Muscle of arm (tissue), 12 donors: ENCODE data around the gene INPP1. TPM values are rescaled to one million over a fixed set of nuclear protein-coding genes. Genes with fewer than 3 reads are reported as not detected.

Experiments
- DNase-seq: peaks from one replicate; pipeline ENCODE4 v3.0.0-alpha.2; 2013
- polyA plus RNA-seq, 12 donors: library from polyadenylated mRNA; unstranded; fragments of 120-200 nt; gene quantifications; one replicate each; pipeline ENCODE4 v1.2.1, GENCODE V29; 2013; ENCODE audit not compliant: insufficient read length in 12 of 12

Gene INPP1
- polyA plus RNA-seq, 12 donors: 12.1 to 27.2 (median 20.0) TPM; not detected in 1

GRCh38 chr2:190407662-190408537 is 64.5 kb downstream of the INPP1 start, which contains the start of gene MFSD6:
MFSD6 (plus strand) TSS chr2:190408355; CDS start chr2:190436030, 27,675 bp downstream.
- DNase-seq: peak; percentile 23

- DNase-seq: peak; percentile 19
These were observed 65.3 kb downstream of the INPP1 start for GRCh38 chr2:190408538-190409271.

DNA sequence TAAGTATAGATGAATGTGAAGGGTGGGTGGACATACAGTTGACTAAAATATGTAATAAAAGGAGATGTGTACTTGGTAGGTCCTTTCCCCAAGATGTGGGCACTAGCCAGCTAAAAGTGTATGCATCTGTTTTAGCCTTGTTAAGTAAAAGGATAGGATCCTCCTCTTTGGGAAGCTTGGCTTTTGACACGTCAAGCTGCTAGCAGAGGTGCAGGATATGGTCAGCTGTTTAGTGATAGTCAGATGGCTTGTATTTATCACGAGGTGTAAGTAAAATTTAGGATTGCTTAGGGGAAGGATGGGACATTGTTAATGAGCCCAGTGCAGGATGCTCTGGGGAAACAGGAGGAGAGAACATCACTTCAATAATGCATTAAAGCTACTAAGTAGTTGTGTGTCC is 66.2 kb downstream of the INPP1 start:
- no peak for DNase-seq

GRCh38 chr2:190410166-190410565 is 66.8 kb downstream of the INPP1 start:
- no peak for DNase-seq

DNA sequence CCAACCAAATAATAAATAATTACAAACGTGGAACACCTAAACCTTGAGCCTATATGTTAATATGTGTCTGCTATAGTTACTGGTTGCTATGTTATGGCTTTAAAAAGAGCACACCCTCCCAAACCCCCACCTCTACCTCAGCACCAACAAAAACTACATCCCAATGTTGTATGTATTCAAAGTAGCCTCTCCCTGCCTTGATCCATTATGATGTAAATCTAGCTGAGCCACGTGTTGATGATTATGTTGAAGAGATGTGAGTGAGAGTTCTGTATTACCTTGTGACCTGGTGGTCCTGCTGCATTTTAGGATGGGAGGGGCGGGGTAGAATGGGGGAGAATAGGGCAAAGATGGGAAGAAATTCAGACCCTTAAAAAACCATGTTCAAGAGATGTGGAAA is 69.6 kb downstream of the INPP1 start:
- no peak for DNase-seq

DNA sequence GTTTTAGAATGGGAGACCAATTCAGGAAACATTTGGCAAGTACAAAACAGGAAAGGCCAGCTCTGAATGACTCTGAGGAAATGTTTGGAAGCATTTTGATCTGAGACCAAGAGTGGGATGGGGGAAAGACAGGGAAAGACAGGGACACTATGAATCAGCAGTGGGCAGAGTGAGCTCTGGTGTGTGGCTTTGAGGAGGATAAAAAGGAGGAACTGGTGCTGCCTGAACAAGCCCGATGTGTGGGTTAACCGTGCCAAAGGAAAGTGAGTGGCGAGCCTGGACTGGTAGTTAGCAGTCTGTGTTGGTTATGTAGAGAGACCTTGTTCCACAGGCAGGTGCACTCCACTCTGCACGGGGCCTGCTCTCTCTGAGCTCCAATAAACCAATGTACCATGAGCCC is 70.0 kb downstream of the INPP1 start:
- DNase-seq: no peak

- DNase-seq: no peak
These were observed 71.9 kb downstream of the INPP1 start for GRCh38 chr2:190415251-190415650.

GRCh38 chr2:190415794-190416775 is 72.7 kb downstream of the INPP1 start:
- no peak for DNase-seq

GRCh38 chr2:190417045-190417842 is 73.9 kb downstream of the INPP1 start:
- DNase-seq: no peak

- no peak for DNase-seq
These were observed 75.3 kb downstream of the INPP1 start for GRCh38 chr2:190418727-190419126.

GRCh38 chr2:190420801-190421200 is 77.4 kb downstream of the INPP1 start:
- DNase-seq: no peak

Other genes starting within 250 kb of the INPP1 start
- gene HIBCH, start 23.8 kb upstream of the INPP1 start, polyA plus RNA-seq: 10 to 100 TPM in 11 of 12 donors, not detected in 1; 27.0 to 48.7 (median 31.3) TPM
- gene MFSD6, start 64.8 kb downstream of the INPP1 start, polyA plus RNA-seq: 10 to 100 TPM in 8 of 12 donors, 1 to 10 TPM in 3, not detected in 1; 8.6 to 15.0 (median 11.6) TPM
- gene NEMP2, start 191.1 kb downstream of the INPP1 start, polyA plus RNA-seq: 10 to 100 TPM in 1 of 12 donors, 1 to 10 TPM in 10, not detected in 1; 6.3 to 10.5 (median 7.2) TPM